NCI-H2029 (cell line): ENCODE data around the gene DCUN1D1.
"Not testable (repeated sequence)": the region's sequence is repeated elsewhere in the genome, so short reads cannot be mapped to it uniquely, and the experiment has no call there.

Experiments
- DNase-seq: peaks from one replicate; lab custom pipeline; 2025; lab: John Stamatoyannopoulos, UW

The DCUN1D1 gene

DNA sequence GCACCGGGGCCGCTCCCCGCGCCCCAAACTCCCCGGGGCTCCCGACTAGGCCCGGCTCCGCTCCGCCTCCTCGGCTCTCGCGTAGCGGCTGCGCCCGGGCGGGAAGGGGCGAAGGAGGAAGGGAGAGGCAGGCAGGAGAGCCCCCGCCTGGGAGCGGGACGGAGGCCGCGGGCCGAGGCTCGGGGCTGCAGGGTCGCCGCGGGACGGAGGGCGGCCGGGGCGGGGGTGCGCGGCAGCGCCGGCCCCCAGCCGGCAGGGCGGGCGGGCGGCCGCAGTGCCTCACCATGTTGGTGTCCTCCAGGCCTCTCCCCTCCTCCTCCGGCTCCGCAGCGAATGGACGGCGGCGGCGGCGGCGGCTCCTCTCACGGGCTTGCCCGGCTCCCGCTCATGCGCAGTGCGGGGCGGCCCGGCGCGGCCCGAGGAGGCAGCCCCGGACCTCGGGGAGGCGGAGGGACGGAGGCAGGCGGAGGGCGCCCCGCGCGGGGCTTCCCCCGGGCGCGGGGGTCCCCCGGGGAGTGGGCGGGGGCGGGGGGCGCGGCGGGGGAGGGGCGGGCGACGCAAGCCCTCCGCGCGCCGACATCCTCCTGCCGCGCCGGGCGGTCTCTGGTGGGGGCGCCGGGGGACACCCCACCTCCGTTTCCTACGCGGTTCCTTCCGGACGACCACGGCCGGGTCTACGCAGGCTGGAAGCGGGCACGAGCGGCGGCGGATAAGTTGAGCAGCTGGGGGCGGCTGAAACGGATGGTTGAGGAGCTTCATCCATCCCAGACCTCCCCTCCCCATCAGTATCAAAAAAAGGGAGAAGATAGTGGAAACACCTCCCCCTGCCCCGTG, at the start of gene DCUN1D1:
TSS of gene DCUN1D1 (minus strand) at position 335 of the 834 bp plus-strand sequence. CDS start at position 286, 49 bp downstream.
- DNase-seq: peak; percentile 71

DNA sequence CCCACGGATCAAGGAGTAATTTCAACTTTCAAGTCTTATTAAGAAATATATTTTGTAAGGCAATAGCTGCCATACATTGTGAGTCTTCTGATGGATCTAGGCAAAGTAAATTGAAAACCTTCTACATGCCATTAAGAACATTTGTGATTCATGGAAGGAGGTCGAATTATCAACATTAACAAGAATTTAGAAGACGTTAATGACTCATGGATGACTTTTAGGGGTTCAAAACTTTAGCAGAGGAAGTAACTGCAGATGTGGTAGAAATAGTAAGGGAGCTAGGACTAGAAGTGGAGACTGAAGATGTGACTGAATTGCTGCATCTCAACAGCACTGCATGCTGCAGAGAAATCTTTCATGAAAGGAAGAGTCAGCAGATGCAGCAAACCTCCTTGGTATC, 48.1 kb upstream of the DCUN1D1 start:
- DNase-seq: no peak

DNA sequence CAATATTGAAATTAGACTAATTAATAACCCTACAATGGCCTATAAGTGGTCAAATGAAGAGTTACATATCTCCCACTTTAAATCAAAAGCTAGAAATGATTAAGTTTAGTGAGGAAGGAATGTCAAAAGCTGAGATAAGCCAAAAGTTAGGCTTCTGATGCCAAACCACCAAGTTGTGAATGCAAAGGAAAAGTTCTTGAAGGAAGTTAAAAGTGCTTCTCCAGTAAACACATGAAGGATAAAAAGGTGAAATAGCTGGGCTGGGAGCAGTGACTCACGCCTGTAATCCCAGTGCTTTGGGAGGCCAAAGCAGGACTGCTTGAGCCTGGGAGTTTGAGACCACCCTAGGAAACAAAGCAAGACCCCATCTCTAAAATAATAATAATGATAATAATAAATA, 46.9 kb upstream of the DCUN1D1 start:
- DNase-seq: no peak

DNA sequence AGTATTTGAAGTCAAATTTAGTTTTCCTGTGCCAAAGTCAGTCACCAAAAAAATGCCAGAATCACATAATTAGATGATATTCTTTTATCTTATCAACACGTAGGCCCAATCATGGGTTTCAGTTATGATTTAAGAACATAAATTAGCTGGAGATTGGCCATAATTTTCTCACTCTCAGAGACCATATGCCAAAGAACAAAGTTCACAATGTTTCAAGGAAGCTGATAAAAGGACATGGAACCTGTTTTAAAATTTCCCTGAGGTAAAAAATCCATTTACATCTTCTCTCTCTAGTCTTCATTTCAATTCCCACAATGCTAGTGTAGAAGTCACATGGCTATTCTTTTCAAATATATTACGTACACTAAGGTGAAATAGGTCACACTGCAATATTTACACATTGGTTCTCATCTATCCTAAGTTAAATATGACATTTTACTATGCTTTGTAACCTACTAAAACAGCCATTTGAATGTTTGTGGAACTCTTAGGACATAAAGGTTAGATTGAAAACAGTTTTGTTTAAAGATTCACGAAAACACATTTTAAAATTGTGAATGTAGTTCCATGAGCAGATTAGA, 42.7 kb upstream of the DCUN1D1 start:
- no peak for DNase-seq

DNA sequence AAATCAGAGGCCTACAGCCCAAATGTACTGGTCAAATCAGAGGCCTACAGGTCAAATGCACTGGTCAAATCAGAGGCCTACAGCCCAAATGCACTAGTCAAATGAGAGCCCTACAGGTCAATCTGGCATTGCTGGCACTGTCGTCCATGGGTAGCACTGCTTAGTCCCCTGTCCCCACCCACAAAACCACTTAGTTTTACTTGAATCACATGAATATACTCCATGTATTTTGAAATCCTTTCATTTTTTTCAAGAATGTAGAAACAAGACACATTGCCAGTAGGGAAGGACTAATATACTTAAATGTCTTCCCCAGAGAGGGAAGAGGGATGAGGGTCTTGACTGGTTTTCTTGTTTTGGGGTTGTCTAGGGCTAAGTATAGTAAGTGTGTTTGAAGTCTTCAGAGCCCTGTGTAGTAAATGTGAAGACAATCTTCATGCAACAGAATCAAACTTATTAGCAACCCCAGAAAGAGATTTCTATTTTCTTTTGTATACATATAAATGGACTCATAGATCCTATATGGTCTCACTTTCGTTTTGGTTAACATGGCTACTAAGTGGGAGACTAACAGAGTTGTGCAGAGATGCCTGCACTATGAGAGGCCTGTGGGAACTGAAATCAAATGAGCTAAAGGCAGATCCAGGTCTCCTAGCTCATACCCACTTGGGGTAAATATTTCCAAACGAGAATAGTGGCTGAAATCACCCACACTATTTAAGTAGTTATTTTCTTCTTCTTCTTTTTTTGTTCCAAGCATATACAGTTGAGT, 38.3 kb upstream of the DCUN1D1 start:
- no peak for DNase-seq

- no peak for DNase-seq
Measured at GRCh38 chr3:183015185-183015584, 34.8 kb upstream of the DCUN1D1 start.

GRCh38 chr3:183013856-183014255, 33.5 kb upstream of the DCUN1D1 start:
- DNase-seq: no peak

GRCh38 chr3:183013074-183013473, 32.7 kb upstream of the DCUN1D1 start:
- no peak for DNase-seq

DNA sequence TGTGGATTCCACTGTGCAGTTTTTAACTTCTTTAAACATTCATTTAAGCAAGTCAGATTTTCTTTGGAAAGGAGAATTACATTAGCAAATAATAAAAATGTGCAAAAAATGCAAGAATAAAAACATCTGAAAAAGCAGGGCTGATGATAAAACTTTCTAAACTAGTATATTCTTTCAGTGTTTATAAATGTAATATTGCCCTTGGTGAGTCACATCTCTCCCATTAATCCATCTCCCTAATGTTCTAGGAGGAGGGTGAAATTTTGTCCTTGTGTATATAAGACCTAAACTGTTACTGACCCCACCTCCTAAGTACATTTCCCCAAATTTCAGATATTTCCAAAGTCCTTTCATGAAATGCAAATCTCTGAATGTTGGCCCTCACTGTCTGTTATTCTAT, 28.5 kb upstream of the DCUN1D1 start:
- no peak for DNase-seq

- DNase-seq: no peak
Measured at GRCh38 chr3:183008303-183008702, 28.0 kb upstream of the DCUN1D1 start.

DNA sequence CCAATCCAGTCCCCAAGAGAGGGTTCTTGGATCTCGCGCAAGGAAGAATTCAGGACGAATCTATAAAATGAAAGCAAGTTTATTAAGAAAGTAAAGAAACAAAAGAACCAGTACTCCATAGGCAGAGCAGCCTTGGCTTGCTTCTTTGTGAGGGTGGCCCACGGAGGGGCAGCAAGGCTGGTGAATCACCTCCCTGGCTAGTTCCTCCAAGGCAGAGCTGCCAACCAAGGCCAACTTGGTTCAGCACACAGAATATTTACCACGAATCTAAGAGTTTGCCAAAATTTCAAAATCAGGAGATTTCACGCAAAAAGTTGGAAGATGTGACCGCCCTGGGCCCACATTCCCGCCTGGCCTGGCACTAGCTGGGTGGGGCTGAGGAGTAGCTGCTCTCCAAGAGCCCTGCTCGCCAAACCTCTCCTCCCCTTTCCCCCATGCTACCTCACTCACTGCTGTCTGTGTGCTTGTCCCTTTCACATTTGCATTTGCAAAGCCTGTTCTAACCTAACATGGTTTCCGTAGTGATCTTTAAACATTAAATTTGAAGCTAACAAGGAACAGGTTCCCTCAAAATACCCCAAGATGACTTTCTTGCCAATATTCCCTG, 26.2 kb upstream of the DCUN1D1 start:
- DNase-seq: no peak

DNA sequence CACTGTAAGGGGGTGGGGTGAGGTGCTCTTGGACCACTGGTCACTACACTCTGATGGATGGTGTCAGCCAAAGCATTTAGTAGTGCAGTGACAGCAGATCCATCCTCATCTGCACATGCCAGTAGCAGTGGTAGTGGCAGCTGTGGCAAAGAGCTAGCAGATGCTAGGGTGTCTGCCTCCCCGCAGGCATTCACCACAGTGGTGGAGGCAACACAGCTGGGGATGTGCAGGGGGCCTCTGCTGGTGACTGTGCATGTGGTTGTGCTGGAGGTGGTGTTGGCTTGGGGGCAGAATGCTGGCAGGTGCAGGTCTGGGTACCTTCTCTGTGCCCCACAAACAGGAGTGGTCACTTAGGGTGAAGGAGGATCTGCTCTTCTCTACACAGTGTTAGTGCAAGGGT, 19.4 kb upstream of the DCUN1D1 start:
- DNase-seq: no peak

DNA sequence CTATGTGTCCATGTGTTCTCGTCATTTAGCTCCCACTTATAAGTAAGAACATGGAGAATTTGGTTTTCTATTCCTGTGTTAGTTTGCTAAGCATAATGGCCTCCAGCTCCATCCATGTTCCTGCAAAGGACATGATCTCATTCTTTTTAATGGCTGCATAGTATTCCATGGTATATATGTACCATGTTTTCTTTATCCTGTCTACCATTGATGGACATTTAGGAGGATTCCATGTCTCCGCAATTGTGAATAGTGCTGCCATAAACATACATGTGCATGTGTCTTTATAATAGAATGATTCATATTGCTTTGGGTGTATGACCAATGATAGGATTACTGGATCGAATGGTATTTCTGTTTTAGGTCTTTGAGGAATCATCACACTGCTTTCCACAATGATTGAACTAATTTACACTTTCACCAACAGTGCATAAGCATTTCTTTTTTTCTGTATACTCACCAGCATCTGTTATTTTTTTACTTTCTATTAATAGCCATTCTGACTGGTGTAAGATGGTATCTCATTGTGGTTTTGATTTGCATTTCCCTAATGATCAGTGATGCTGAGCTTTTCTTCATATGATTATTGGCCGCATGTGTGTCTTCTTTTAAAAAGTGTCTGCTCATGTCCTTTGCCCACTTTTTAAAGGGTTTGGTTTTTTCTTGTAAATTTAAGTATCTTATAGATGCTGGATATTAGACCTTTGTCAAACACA, 13.3 kb upstream of the DCUN1D1 start:
- not testable (repeated sequence) for DNase-seq

- peak; percentile 82 for DNase-seq
Measured at GRCh38 chr3:182989566-182989965, 9.2 kb upstream of the DCUN1D1 start.

DNA sequence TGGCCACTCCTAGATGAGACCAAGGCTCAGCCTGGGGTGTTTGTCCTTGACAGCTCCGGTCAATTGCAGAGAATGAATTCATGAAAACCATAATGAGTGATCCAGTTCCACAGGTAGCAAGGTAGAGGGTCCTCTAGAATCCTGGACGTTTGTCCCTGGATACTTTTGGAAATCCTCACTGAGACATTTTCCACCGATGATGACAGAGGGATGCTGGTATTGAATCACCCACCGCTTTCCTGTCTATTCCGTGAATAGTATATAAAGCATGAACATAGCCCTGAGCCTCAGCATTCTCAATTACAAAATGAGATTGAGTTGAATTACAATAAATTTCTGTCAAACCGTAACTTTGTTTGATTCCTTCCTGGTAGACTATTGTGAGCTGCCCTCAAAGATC, 5.7 kb upstream of the DCUN1D1 start:
- no peak for DNase-seq

GRCh38 chr3:182983876-182984275, 3.5 kb upstream of the DCUN1D1 start:
- DNase-seq: no peak

GRCh38 chr3:182981038-182981380, 671 bp upstream of the DCUN1D1 start:
- no peak for DNase-seq

GRCh38 chr3:182979674-182980191, 605 bp downstream of the DCUN1D1 start:
- DNase-seq: no peak

DNA sequence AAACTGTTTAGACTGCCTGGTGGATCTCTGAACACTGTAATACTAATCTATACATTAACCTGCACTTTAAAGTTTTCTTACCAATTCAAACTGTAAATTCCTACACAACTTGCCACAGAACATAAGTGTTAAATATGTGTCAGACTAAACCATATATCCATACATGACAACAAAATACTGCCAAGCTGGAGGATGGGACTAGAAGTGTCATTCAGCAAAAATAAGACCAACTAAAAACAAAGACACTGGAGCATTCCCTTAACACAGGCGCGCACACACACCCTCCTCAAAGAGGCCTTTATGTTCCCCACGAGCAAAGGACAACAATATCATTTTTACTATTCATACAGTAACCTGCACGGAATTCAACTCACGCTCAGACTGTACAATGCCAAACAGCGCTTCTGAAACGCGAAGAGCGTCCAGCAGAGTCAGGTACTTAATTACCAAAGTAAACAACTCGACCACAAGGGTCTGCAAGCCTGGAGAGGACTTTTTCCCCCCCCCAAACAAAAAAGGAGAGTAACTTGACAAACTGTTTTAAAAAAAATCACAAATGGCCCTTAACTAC, 1.1 kb downstream of the DCUN1D1 start:
- peak; percentile 12 for DNase-seq

- no peak for DNase-seq
Measured at GRCh38 chr3:182978387-182978786, 2.0 kb downstream of the DCUN1D1 start.

DNA sequence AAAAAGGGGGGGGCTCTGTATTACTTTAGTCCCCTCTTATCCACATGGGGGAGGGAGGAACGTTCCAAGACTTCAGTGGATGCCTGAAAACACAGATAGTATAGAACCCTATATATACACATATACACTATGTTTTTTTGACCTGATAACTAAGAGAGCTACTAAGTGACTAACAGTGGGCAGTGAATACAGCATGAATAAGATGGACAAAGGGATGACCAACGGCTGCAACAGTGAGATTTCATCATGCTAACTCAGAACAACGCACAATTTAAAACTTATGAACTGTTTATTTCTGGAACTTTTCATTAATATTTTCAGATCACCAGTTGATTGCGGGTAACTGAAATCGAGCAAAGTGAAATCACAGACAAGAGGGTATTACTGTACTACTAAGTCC, 7.3 kb downstream of the DCUN1D1 start:
- DNase-seq: no peak
